Vagina (tissue), 2 donors: ENCODE results near the gene TNS1. TPM values are rescaled to one million over a fixed set of nuclear protein-coding genes. Genes with fewer than 3 reads are reported as not detected.
A peak's percentile ranks its signal among the peaks of the same experiment; 100 is the strongest.

Source experiments
- DNase-seq, 2 donors: peaks; one replicate each; pipeline ENCODE4 v3.0.0-alpha.2; 2017; ENCODE audit errors: extremely low spot score in 2 of 2
- H3K27ac ChIP-seq: fragments of 200-600 bp; sonication (generic); one replicate; pipeline ENCODE4 v1.5.1; 2019
- H3K27me3 ChIP-seq: fragments of 200-600 bp; sonication (generic); one replicate; pipeline ENCODE4 v1.5.1; 2019
- H3K36me3 ChIP-seq, 2 donors: fragments of 200-600 bp; sonication (generic); one replicate each; pipeline ENCODE4 v1.5.1; 2017 to 2019
- H3K4me1 ChIP-seq: fragments of 200-600 bp; sonication (generic); one replicate; pipeline ENCODE4 v1.5.1; 2019
- H3K4me3 ChIP-seq, 2 donors: fragments of 200-600 bp; sonication (generic); 1 replicate in 1 of 2; 2 replicates in 1 of 2; pipeline ENCODE4 v1.5.1; 2016 to 2019
- H3K9me3 ChIP-seq: fragments of 200-600 bp; sonication (generic); one replicate; pipeline ENCODE4 v1.5.1; 2019
- CTCF ChIP-seq, 3 experiments: fragments of 450-650 bp in 2 of 3; fragments of 200-600 bp in 1 of 3; sonication (generic) in 1 of 3; IDR thresholded peaks; one replicate each; pipeline ENCODE4 v1.5.1; 2017 to 2019; ENCODE audit warnings: antibody characterized with exemption in 3 of 3, mild to moderate bottlenecking in 2 of 3, moderate library complexity in 2 of 3
- POLR2A ChIP-seq, 2 donors: fragments of 450-650 bp; IDR thresholded peaks; one replicate each; pipeline ENCODE4 v1.6.1; 2017; ENCODE audit warnings: antibody characterized with exemption in 2 of 2, mild to moderate bottlenecking in 2 of 2, moderate library complexity in 2 of 2
- POLR2AphosphoS5 ChIP-seq, 2 donors: sonication (generic); formaldehyde crosslinking; IDR thresholded peaks; one replicate each; pipeline ENCODE4 v1.9.0; 2017; ENCODE audit warnings: antibody characterized with exemption in 2 of 2, mild to moderate bottlenecking in 2 of 2, low read depth in 1 of 2; ENCODE audit not compliant: insufficient read depth in 1 of 2
- intact Hi-C: fragments of 100-400 bp; cut with DNase I; formaldehyde crosslinking; loops from one replicate; pipeline ENCODE4 v1.15.1; 2023
- total RNA-seq: library from RNA; depleted of rRNA; stranded (reverse); fragments of >200 nt; gene quantifications from one replicate; pipeline ENCODE4 v1.2.3, GENCODE V29; 2016

Gene TNS1
- total RNA-seq, 1 donor from 2014 or later, result 216 TPM

GRCh38 chr2:217987391-217987790, 15.4 kb downstream of the TNS1 start:
- Histone ChIP-seq H3K36me3 (peaks cover 0 to 4% of the 10 kb centered on the region in 2 donors), H3K4me1 (peaks cover 24% of the 10 kb centered on the region), H3K4me3 (no peak overlapping the region), H3K27me3 (no peaks in the 10 kb centered on the region), H3K27ac (peak overlapping the region; percentile 76), H3K9me3 (no peaks in the 10 kb centered on the region)
- TF ChIP-seq CTCF (IDR thresholded peaks at IDR 0.05) (no peak), POLR2A (IDR thresholded peaks at IDR 0.05) (no peak), POLR2AphosphoS5 (IDR thresholded peaks at IDR 0.05; ENCODE audit: insufficient read depth in 1 of 2, low read depth in 1 of 2) (no peak)
- DNase-seq, result no peak
- intact Hi-C loops, result no loop called here

GRCh38 chr2:217986256-217986961, 16.4 kb downstream of the TNS1 start:
- Histone ChIP-seq H3K36me3 (peaks cover 0 to 4% of the 10 kb centered on the region in 2 donors), H3K9me3 (no peaks in the 10 kb centered on the region), H3K27ac (no peak overlapping the region), H3K27me3 (no peaks in the 10 kb centered on the region), H3K4me3 (no peak overlapping the region), H3K4me1 (peaks cover 25% of the 10 kb centered on the region)
- DNase-seq, result no peak
- intact Hi-C loops, result no loop called here
- TF ChIP-seq POLR2AphosphoS5 (IDR thresholded peaks at IDR 0.05; ENCODE audit: insufficient read depth in 1 of 2, low read depth in 1 of 2), result no peak
- TF ChIP-seq POLR2A (IDR thresholded peaks at IDR 0.05), result no peak

- Histone ChIP-seq H3K27me3 (no peaks in the 10 kb centered on the region), H3K4me3 (no peak overlapping the region), H3K9me3 (no peaks in the 10 kb centered on the region), H3K4me1 (peaks cover 46% of the 10 kb centered on the region), H3K36me3 (peaks cover 0 to 4% of the 10 kb centered on the region in 2 donors), H3K27ac (peak overlapping the region; percentile 27)
- intact Hi-C loops, result no loop called here
- DNase-seq, result no peak
- no peak for TF ChIP-seq CTCF (IDR thresholded peaks at IDR 0.05)
- peak in 1 of 2 donors; percentile 35 for TF ChIP-seq POLR2AphosphoS5 (IDR thresholded peaks at IDR 0.05; ENCODE audit: insufficient read depth in 1 of 2, low read depth in 1 of 2)
Observed at GRCh38 chr2:217983276-217984233, 19.2 kb downstream of the TNS1 start.

GRCh38 chr2:217981971-217982370, 20.8 kb downstream of the TNS1 start:
- Histone ChIP-seq H3K27me3 (no peaks in the 10 kb centered on the region), H3K4me1 (peaks cover 50% of the 10 kb centered on the region), H3K9me3 (no peaks in the 10 kb centered on the region), H3K27ac (no peak overlapping the region), H3K36me3 (peaks cover 0 to 4% of the 10 kb centered on the region in 2 donors), H3K4me3 (no peak overlapping the region)
- DNase-seq, result no peak
- intact Hi-C loops, result no loop called here
- no peak for TF ChIP-seq POLR2AphosphoS5 (IDR thresholded peaks at IDR 0.05; ENCODE audit: insufficient read depth in 1 of 2, low read depth in 1 of 2)
- TF ChIP-seq CTCF (IDR thresholded peaks at IDR 0.05), result no peak
- TF ChIP-seq POLR2A (IDR thresholded peaks at IDR 0.05), result no peak

- peak overlapping the region; percentile 83 for H3K27ac ChIP-seq
- no peak for DNase-seq
- H3K4me1 ChIP-seq, result peaks cover 58% of the 10 kb centered on the region
- no peaks in the 10 kb centered on the region for H3K9me3 ChIP-seq
- H3K27me3 ChIP-seq, result no peaks in the 10 kb centered on the region
- intact Hi-C loops, result no loop called here
- H3K4me3 ChIP-seq, result no peak overlapping the region
- peaks cover 0 to 4% of the 10 kb centered on the region in 2 donors for H3K36me3 ChIP-seq
- TF ChIP-seq CTCF (IDR thresholded peaks at IDR 0.05) (no peak), POLR2AphosphoS5 (IDR thresholded peaks at IDR 0.05; ENCODE audit: insufficient read depth in 1 of 2, low read depth in 1 of 2) (no peak), POLR2A (IDR thresholded peaks at IDR 0.05) (no peak)
Observed at GRCh38 chr2:217981084-217981730, 21.6 kb downstream of the TNS1 start.
